K562 treated with DMSO at 1 percent for 48 hours (cell line): ENCODE results near the gene NAP1L2. TPM values are rescaled to one million over a fixed set of nuclear protein-coding genes. Genes with fewer than 3 reads are reported as not detected.

ENCODE experiments used
- total RNA-seq: library from RNA; unstranded; fragments of 300-600 nt; gene quantifications from 2 replicates; pipeline ENCODE4 v1.2.3, GENCODE V29; 2022; ENCODE audit warnings: low replicate concordance; ENCODE audit errors: extremely low read depth

NAP1L2 gene
- total RNA-seq, result not detected in 2 replicates

GRCh38 chrX:73214426-73215094 is at the start of gene NAP1L2:
NAP1L2 (minus strand) TSS chrX:73214851; CDS start chrX:73214492, 359 bp downstream.

Other genes starting within 250 kb of the NAP1L2 start
- gene PABPC1L2B, start 211.9 kb downstream of the NAP1L2 start, total RNA-seq, result not detected in 2 replicates
- gene PABPC1L2A, start 135.3 kb downstream of the NAP1L2 start, total RNA-seq, result not detected in 2 replicates
- not detected in 2 replicates for gene CDX4, start 232.2 kb upstream of the NAP1L2 start, total RNA-seq